ENCODE measurements around the gene PTPRT.

DNA sequence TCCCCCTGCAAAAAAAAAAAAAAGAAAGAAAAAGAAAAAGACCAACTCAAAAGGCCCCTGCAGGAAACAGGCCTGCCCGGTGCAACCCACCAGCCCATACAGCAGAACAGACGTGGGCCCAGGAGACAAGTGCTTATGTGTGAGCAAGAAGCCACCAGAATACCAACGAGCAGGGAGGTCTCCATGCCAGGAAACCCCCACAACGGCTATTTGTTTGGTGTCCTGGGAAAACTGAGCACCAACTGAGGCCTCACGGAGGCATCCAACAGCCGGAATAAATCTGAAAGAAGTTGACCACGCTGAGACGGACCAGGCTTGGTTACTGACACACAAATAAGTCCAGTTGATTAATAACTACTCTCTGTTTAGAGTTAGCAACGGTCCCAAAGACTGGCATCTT is 29.7 kb downstream of the PTPRT start:
- TF ChIP-seq, protein P1, sequence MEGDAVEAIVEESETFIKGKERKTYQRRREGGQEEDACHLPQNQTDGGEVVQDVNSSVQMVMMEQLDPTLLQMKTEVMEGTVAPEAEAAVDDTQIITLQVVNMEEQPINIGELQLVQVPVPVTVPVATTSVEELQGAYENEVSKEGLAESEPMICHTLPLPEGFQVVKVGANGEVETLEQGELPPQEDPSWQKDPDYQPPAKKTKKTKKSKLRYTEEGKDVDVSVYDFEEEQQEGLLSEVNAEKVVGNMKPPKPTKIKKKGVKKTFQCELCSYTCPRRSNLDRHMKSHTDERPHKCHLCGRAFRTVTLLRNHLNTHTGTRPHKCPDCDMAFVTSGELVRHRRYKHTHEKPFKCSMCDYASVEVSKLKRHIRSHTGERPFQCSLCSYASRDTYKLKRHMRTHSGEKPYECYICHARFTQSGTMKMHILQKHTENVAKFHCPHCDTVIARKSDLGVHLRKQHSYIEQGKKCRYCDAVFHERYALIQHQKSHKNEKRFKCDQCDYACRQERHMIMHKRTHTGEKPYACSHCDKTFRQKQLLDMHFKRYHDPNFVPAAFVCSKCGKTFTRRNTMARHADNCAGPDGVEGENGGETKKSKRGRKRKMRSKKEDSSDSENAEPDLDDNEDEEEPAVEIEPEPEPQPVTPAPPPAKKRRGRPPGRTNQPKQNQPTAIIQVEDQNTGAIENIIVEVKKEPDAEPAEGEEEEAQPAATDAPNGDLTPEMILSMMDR (IDR thresholded peaks at IDR 0.05): no peak
- TF ChIP-seq EP300 (IDR thresholded peaks at IDR 0.05) (no peak), POLR2AphosphoS5 (IDR thresholded peaks at IDR 0.05) (no peak)

Data from suprapubic skin (tissue), 4 donors.